Measurements from ENCODE around the gene GPSM3. TPM values are rescaled to one million over a fixed set of nuclear protein-coding genes. Genes with fewer than 3 reads are reported as not detected.

Gene GPSM3
- total and polyA plus RNA-seq, 2 of the 13 experiments (the other 11 are each of a cell fraction or from before 2014, with no cell fraction given) = 0.18 to 6.2 TPM

DNA sequence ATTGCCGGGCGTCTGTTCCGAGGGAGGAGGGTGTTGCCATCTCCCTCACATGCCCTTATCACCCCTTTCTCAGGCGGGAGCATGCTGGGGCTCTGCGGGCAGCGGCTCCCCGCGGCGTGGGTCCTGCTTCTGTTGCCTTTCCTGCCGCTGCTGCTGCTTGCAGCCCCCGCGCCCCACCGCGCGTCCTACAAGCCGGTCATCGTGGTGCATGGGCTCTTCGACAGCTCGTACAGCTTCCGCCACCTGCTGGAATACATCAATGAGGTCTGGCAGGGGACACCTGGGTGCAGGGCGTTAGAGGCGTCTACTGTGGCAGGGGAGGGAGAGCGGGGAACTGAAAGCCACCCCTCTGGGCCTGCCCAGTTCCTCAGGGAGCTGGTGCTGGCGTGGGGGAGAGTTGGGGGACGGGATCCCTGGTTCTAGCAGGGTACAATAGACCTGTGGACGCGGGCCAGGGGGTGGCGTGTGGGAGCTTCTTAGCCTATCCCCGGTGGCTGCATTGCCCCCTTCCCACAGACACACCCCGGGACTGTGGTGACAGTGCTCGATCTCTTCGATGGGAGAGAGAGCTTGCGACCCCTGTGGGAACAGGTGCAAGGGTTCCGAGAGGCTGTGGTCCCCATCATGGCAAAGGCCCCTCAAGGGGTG, 37.8 kb downstream of the GPSM3 start (continued):
- no peak for TF ChIP-seq ZBTB34 (CRISPR knock-in tag; IDR thresholded peaks at IDR 0.05)
- TF ChIP-seq, protein P1, sequence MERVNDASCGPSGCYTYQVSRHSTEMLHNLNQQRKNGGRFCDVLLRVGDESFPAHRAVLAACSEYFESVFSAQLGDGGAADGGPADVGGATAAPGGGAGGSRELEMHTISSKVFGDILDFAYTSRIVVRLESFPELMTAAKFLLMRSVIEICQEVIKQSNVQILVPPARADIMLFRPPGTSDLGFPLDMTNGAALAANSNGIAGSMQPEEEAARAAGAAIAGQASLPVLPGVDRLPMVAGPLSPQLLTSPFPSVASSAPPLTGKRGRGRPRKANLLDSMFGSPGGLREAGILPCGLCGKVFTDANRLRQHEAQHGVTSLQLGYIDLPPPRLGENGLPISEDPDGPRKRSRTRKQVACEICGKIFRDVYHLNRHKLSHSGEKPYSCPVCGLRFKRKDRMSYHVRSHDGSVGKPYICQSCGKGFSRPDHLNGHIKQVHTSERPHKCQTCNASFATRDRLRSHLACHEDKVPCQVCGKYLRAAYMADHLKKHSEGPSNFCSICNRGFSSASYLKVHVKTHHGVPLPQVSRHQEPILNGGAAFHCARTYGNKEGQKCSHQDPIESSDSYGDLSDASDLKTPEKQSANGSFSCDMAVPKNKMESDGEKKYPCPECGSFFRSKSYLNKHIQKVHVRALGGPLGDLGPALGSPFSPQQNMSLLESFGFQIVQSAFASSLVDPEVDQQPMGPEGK (CRISPR knock-in tag; IDR thresholded peaks at IDR 0.05) = peak; percentile 91
- TF ChIP-seq ZSCAN29 (CRISPR knock-in tag; conservative IDR thresholded peaks at IDR 0.05) = no peak
- no peak for TF ChIP-seq THYN1 (CRISPR knock-in tag; IDR thresholded peaks at IDR 0.05; ENCODE audit: borderline replicate concordance, low read depth)
- no peak for TF ChIP-seq NR2F1 (CRISPR knock-in tag; IDR thresholded peaks at IDR 0.05)
- TF ChIP-seq, protein P2, sequence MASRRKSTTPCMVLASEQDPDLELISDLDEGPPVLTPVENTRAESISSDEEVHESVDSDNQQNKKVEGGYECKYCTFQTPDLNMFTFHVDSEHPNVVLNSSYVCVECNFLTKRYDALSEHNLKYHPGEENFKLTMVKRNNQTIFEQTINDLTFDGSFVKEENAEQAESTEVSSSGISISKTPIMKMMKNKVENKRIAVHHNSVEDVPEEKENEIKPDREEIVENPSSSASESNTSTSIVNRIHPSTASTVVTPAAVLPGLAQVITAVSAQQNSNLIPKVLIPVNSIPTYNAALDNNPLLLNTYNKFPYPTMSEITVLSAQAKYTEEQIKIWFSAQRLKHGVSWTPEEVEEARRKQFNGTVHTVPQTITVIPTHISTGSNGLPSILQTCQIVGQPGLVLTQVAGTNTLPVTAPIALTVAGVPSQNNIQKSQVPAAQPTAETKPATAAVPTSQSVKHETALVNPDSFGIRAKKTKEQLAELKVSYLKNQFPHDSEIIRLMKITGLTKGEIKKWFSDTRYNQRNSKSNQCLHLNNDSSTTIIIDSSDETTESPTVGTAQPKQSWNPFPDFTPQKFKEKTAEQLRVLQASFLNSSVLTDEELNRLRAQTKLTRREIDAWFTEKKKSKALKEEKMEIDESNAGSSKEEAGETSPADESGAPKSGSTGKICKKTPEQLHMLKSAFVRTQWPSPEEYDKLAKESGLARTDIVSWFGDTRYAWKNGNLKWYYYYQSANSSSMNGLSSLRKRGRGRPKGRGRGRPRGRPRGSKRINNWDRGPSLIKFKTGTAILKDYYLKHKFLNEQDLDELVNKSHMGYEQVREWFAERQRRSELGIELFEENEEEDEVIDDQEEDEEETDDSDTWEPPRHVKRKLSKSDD (CRISPR knock-in tag; IDR thresholded peaks at IDR 0.05; ENCODE audit: low read depth) = no peak; the same call in 1 of the 2 replicates
- no peak for TF ChIP-seq TBX3 (IDR thresholded peaks at IDR 0.05; ENCODE audit: borderline replicate concordance)
- no peak; the same call in 1 of the 2 replicates for TF ChIP-seq ELF3 (CRISPR knock-in tag; IDR thresholded peaks at IDR 0.05)
- peak; percentile 61; the same call in 1 of the 2 replicates for TF ChIP-seq ZNF274 (CRISPR knock-in tag; IDR thresholded peaks at IDR 0.05)
- no peak; the same call in 1 of the 2 replicates for TF ChIP-seq ZNF761 (CRISPR knock-in tag; conservative IDR thresholded peaks at IDR 0.05)
- no peak for TF ChIP-seq BHLHE40 (IDR thresholded peaks at IDR 0.05; ENCODE audit: low read length)
- no peak for TF ChIP-seq ZNF577 (CRISPR knock-in tag; IDR thresholded peaks at IDR 0.05; ENCODE audit: borderline replicate concordance, low read depth)
- TF ChIP-seq PRPF4 (IDR thresholded peaks at IDR 0.05; ENCODE audit: low read depth, low read length, poor library complexity, severe bottlenecking) = no peak
- TF ChIP-seq ZNF337 (CRISPR knock-in tag; IDR thresholded peaks at IDR 0.05; ENCODE audit: borderline replicate concordance, low read depth) = no peak
- no peak for TF ChIP-seq ZNF180 (CRISPR knock-in tag; IDR thresholded peaks at IDR 0.05; ENCODE audit: borderline replicate concordance, low read depth)
- TF ChIP-seq MZF1 (CRISPR knock-in tag; IDR thresholded peaks at IDR 0.05; ENCODE audit: borderline replicate concordance) = peak; percentile 92; the same call in 1 of the 2 replicates
- TF ChIP-seq CCAR2 (optimal IDR thresholded peaks at IDR 0.05; ENCODE audit: low read depth, low read length) = no peak
- no peak; the same call in 1 of the 2 replicates for TF ChIP-seq ZNF280B (CRISPR knock-in tag; IDR thresholded peaks at IDR 0.05; ENCODE audit: borderline replicate concordance)
- TF ChIP-seq REL (CRISPR knock-in tag; conservative IDR thresholded peaks at IDR 0.05) = peak; percentile 43; the same call in 1 of the 2 replicates
- no peak for TF ChIP-seq ZNF205 (CRISPR knock-in tag; IDR thresholded peaks at IDR 0.05)
- no peak for TF ChIP-seq ZBTB3 (CRISPR knock-in tag; IDR thresholded peaks at IDR 0.05; ENCODE audit: borderline replicate concordance, low read depth)
